SU-DHL-6 (cell line): ENCODE measurements around the gene CKMT2.

ENCODE experiments used
- H2AFZ ChIP-seq: fragments of 200-600 bp; sonication (generic); 2 replicates; pipeline ENCODE4 v1.6.1; 2014; ENCODE audit warnings: low read depth, mild to moderate bottlenecking, moderate library complexity, mixed read lengths, antibody characterized with exemption, low read length; ENCODE audit not compliant: severe bottlenecking
- H3F3A ChIP-seq: fragments of 200-600 bp; shearing (Covaris generic); 2 replicates; pipeline ENCODE4 v1.6.0; 2016; ENCODE audit warnings: antibody characterized with exemption, mild to moderate bottlenecking; ENCODE audit not compliant: insufficient read depth
- H3K27ac ChIP-seq: fragments of 200-600 bp; sonication (generic); 2 replicates; pipeline ENCODE4 v1.5.1; 2016; ENCODE audit warnings: low read depth, mild to moderate bottlenecking, low read length, moderate library complexity, mixed read lengths
- H3K27me3 ChIP-seq: fragments of 200-600 bp; sonication (generic), shearing (Covaris generic); 2 replicates; pipeline ENCODE4 v1.6.0; 2014; ENCODE audit warnings: mild to moderate bottlenecking, low read length
- H3K36me3 ChIP-seq: fragments of 200-600 bp; sonication (generic); 2 replicates; pipeline ENCODE4 v1.6.1; 2014; ENCODE audit warnings: mild to moderate bottlenecking, low read length, mixed read lengths
- H3K4me2 ChIP-seq: fragments of 300-600, 200-600 bp; shearing (Covaris generic), sonication (generic); 2 replicates; pipeline ENCODE4 v1.6.0; 2014; ENCODE audit warnings: low read length, low read depth, mild to moderate bottlenecking; ENCODE audit not compliant: poor library complexity, severe bottlenecking
- H3K4me3 ChIP-seq: fragments of 200-600 bp; sonication (generic); 2 replicates; pipeline ENCODE4 v1.5.1; 2014; ENCODE audit warnings: antibody characterized with exemption, low read length, mild to moderate bottlenecking, mixed read lengths; ENCODE audit not compliant: insufficient read depth, poor library complexity, severe bottlenecking
- H3K79me2 ChIP-seq: fragments of 200-600 bp; sonication (generic); 2 replicates; pipeline ENCODE4 v1.6.1; 2014; ENCODE audit warnings: mild to moderate bottlenecking, low read length, moderate library complexity; ENCODE audit not compliant: insufficient read depth
- H3K9ac ChIP-seq: fragments of 200-600 bp; sonication (generic); 2 replicates; pipeline ENCODE4 v1.7.0; 2014; ENCODE audit warnings: mild to moderate bottlenecking, low read length
- H3K9me2 ChIP-seq: fragments of 200-600 bp; sonication (generic); replicated peaks from 2 replicates; pipeline ENCODE4 v1.6.1; 2014; ENCODE audit warnings: low read length; ENCODE audit not compliant: insufficient read depth
- H3K9me3 ChIP-seq: fragments of 200-600 bp; sonication (generic); 2 replicates; pipeline ENCODE4 v1.6.1; 2014; ENCODE audit warnings: low read length, mixed read lengths; ENCODE audit not compliant: insufficient read depth
- H4K20me1 ChIP-seq: fragments of 200-600 bp; sonication (generic); 2 replicates; pipeline ENCODE4 v1.6.1; 2014; ENCODE audit warnings: low read depth, mild to moderate bottlenecking, antibody characterized with exemption, low read length, moderate library complexity, mixed read lengths
- CTCF ChIP-seq: fragments of 200-600 bp; sonication (generic); IDR thresholded peaks from one replicate; pipeline ENCODE4 v1.5.1; 2017; ENCODE audit warnings: antibody characterized with exemption, mild to moderate bottlenecking, low read length, moderate library complexity; ENCODE audit not compliant: insufficient read depth, poor library complexity, severe bottlenecking
- EZH2phosphoT487 ChIP-seq: fragments of 200-600 bp; sonication (generic), shearing (Covaris generic); conservative IDR thresholded peaks from 2 replicates; pipeline ENCODE4 v1.6.1; 2018; ENCODE audit warnings: mild to moderate bottlenecking, antibody characterized with exemption, low read length, moderate library complexity, mixed read lengths

The CKMT2 gene

GRCh38 chr5:81313686-81314085 lies 80.6 kb downstream of the CKMT2 start:
- Histone ChIP-seq H3K4me2 (no peak overlapping the region), H3K4me3 (no peak overlapping the region), H2AFZ (no peak overlapping the region), H3K79me2 (no peaks in the 10 kb centered on the region), H3K9me3 (no peaks in the 10 kb centered on the region), H3F3A (no peaks in the 10 kb centered on the region), H3K27me3 (no peaks in the 10 kb centered on the region), H4K20me1 (no peaks in the 10 kb centered on the region), H3K9me2 (no peaks in the 10 kb centered on the region), H3K27ac (no peak overlapping the region), H3K36me3 (no peaks in the 10 kb centered on the region; the same call in 1 of the 2 replicates), H3K9ac (no peak overlapping the region)
- no peak for TF ChIP-seq EZH2phosphoT487
- TF ChIP-seq CTCF = no peak

DNA sequence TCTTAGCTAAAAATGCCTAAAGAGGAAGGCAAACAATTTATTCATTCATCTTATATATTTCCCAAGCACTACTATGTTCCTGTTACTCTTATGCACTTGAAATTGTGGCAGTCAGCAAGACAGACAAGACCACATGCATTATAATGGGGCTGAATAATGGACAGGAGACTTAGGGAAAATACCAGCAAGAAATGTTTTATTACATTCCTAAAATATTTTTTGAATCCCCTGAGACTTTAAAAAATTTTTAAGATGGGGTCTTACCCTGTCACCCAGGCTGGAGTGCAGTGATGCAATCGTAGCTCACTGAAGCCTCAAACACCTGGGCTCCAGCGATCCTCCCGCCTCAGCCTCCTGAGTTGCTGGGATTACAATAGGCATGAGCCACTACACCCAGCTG lies 81.5 kb downstream of the CKMT2 start:
- Histone ChIP-seq H2AFZ (no peak overlapping the region), H3K9me2 (no peaks in the 10 kb centered on the region), H3K4me3 (no peak overlapping the region), H3K9ac (no peak overlapping the region), H3K36me3 (no peaks in the 10 kb centered on the region; the same call in 1 of the 2 replicates), H3K27me3 (no peaks in the 10 kb centered on the region), H3F3A (no peaks in the 10 kb centered on the region), H3K9me3 (no peaks in the 10 kb centered on the region), H3K4me2 (no peak overlapping the region), H4K20me1 (no peaks in the 10 kb centered on the region), H3K79me2 (no peaks in the 10 kb centered on the region), H3K27ac (no peak overlapping the region)
- TF ChIP-seq CTCF (no peak), EZH2phosphoT487 (no peak)

DNA sequence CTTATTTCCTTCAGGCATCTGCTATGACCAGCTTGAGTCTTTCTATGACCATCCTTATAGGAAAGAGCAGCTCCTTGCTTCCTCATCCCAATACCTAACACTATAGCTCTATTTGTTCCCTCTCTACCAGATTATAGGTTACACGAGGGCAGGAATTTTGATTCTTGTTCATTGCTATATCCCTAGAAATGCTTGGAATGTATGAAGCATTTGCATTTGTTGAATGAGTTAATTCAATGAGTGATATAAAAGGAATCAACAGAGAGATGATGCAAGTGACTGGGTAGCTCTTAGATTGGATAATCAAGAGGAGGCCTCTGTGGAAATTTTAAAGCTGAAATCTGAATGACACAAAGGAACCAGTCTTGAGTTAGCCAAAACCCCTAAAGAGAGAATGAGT lies 82.2 kb downstream of the CKMT2 start:
- Histone ChIP-seq H3K9ac (no peak overlapping the region), H3K79me2 (no peaks in the 10 kb centered on the region), H3K36me3 (no peaks in the 10 kb centered on the region; the same call in 1 of the 2 replicates), H4K20me1 (no peaks in the 10 kb centered on the region), H3K4me3 (no peak overlapping the region), H2AFZ (no peak overlapping the region), H3K4me2 (no peak overlapping the region), H3K27ac (no peak overlapping the region), H3K9me2 (no peaks in the 10 kb centered on the region), H3K27me3 (no peaks in the 10 kb centered on the region), H3K9me3 (no peaks in the 10 kb centered on the region), H3F3A (no peaks in the 10 kb centered on the region)
- TF ChIP-seq CTCF = no peak
- no peak for TF ChIP-seq EZH2phosphoT487
